Stimulated activated CD8-positive, alpha-beta memory T cell treated with anti-CD3 and anti-CD28 coated beads, Interleukin-15, amount 100 ng/mL, for 1 hour (primary cell): ENCODE measurements around the gene USP36.
A peak's percentile ranks its signal among the peaks of the same experiment; 100 is the strongest.
"Not testable (repeated sequence)": the region's sequence is repeated elsewhere in the genome, so short reads cannot be mapped to it uniquely, and the experiment has no call there.

Source experiments
- DNase-seq: peaks from one replicate; pipeline ENCODE4 v3.0.0-alpha.2; 2020; ENCODE audit warnings: low read depth

Gene USP36

GRCh38 chr17:78840780-78841611 lies at the start of gene USP36:
USP36 (minus strand) TSS chr17:78840814; CDS start chr17:78836363, 4,451 bp downstream.
- DNase-seq, result peak; percentile 100

GRCh38 chr17:78890096-78890495 lies 49.5 kb upstream of the USP36 start:
- DNase-seq, result not testable (repeated sequence)

GRCh38 chr17:78889531-78889930 lies 48.9 kb upstream of the USP36 start:
- DNase-seq, result no peak

- no peak for DNase-seq
Observed at GRCh38 chr17:78888941-78889518, 48.4 kb upstream of the USP36 start.

GRCh38 chr17:78886954-78887353 lies 46.3 kb upstream of the USP36 start:
- no peak for DNase-seq

GRCh38 chr17:78885956-78886355 lies 45.3 kb upstream of the USP36 start:
- DNase-seq, result no peak

GRCh38 chr17:78884876-78885667 lies 44.5 kb upstream of the USP36 start:
- DNase-seq, result no peak

- DNase-seq, result no peak
Observed at GRCh38 chr17:78884148-78884825, 43.7 kb upstream of the USP36 start.

GRCh38 chr17:78883533-78884131 lies 43.0 kb upstream of the USP36 start:
- no peak for DNase-seq

GRCh38 chr17:78883089-78883532 lies 42.5 kb upstream of the USP36 start:
- DNase-seq, result no peak

- DNase-seq, result no peak
Observed at GRCh38 chr17:78882540-78883088, 42.0 kb upstream of the USP36 start.

GRCh38 chr17:78879635-78880186 lies 39.1 kb upstream of the USP36 start:
- no peak for DNase-seq

- DNase-seq, result no peak
Observed at GRCh38 chr17:78878871-78879527, 38.4 kb upstream of the USP36 start.

- DNase-seq, result no peak
Observed at GRCh38 chr17:78878261-78878660, 37.6 kb upstream of the USP36 start.

GRCh38 chr17:78876954-78877517 lies 36.4 kb upstream of the USP36 start:
- DNase-seq, result not testable (repeated sequence)

- no peak for DNase-seq
Observed at GRCh38 chr17:78876094-78876597, 35.5 kb upstream of the USP36 start.

- DNase-seq, result no peak
Observed at GRCh38 chr17:78875363-78876093, 34.9 kb upstream of the USP36 start.

GRCh38 chr17:78873519-78874340 lies 33.1 kb upstream of the USP36 start:
- no peak for DNase-seq
